HEK293 (cell line): Measurements from ENCODE around the gene DLX3.

Experiments used
- CTCF ChIA-PET: fragments of 350-600 bp; formaldehyde crosslinking; extraction: SDS; loops from one replicate; lab custom pipeline; 2021; ENCODE audit warnings: antibody characterized with exemption; lab: Yijun Ruan, JAX
- POLR2A ChIA-PET: fragments of 300-600 bp; formaldehyde crosslinking; extraction: SDS; loops from one replicate; lab custom pipeline; 2020; ENCODE audit warnings: antibody characterized with exemption, inconsistent platforms; lab: Yijun Ruan, JAX
- H3K27ac ChIP-seq: fragments of 200-500 bp; sonication (Bioruptor generic); 2 replicates; pipeline ENCODE4 v1.5.1; 2014; ENCODE audit warnings: low read depth, low read length, control low read depth, inconsistent platforms; ENCODE audit errors: extremely low read depth
- H3K36me3 ChIP-seq, 2 experiments: fragments of 200-500 bp in 1 of 2; sonication (Bioruptor generic) in 1 of 2; 1 replicate in 1 of 2; 2 replicates in 1 of 2; pipeline ENCODE4 v1.5.1; 2014 to 2017; ENCODE audit warnings: inconsistent platforms in 2 of 2, low read length in 2 of 2; ENCODE audit not compliant: control insufficient read depth in 2 of 2, insufficient read depth in 1 of 2
- H3K4me1 ChIP-seq: fragments of 200-500 bp; sonication (Bioruptor generic); 2 replicates; pipeline ENCODE4 v1.5.1; 2014; ENCODE audit warnings: mild to moderate bottlenecking, low read length, inconsistent platforms; ENCODE audit not compliant: control insufficient read depth, insufficient read depth
- H3K4me3 ChIP-seq: 2 replicates; pipeline ENCODE4 v1.5.1; 2011; ENCODE audit warnings: low read depth, mild to moderate bottlenecking, control low read depth, low read length, moderate library complexity
- H3K9me3 ChIP-seq: fragments of 200-500 bp; sonication (Bioruptor generic); 2 replicates; pipeline ENCODE4 v1.5.1; 2014; ENCODE audit warnings: low read depth, low read length, inconsistent platforms; ENCODE audit not compliant: control insufficient read depth, insufficient read depth
- GLIS2 ChIP-seq: fragments of 450-650 bp; formaldehyde crosslinking; IDR thresholded peaks from 2 replicates; pipeline ENCODE4 v1.5.1; 2016; ENCODE audit warnings: missing biosample characterization, missing genetic modification characterization
- MZF1 ChIP-seq: fragments of 450-650 bp; formaldehyde crosslinking; IDR thresholded peaks from 2 replicates; pipeline ENCODE4 v1.5.1; 2017; ENCODE audit warnings: missing biosample characterization, missing genetic modification characterization, borderline replicate concordance
- OVOL3 ChIP-seq: fragments of 450-650 bp; formaldehyde crosslinking; IDR thresholded peaks from 2 replicates; pipeline ENCODE4 v1.5.1; 2016; ENCODE audit warnings: missing biosample characterization, missing genetic modification characterization
- SP2 ChIP-seq: fragments of 450-650 bp; formaldehyde crosslinking; IDR thresholded peaks from 2 replicates; pipeline ENCODE4 v1.5.1; 2016; ENCODE audit warnings: missing biosample characterization, missing genetic modification characterization
- ZBTB1 ChIP-seq: fragments of 450-650 bp; formaldehyde crosslinking; IDR thresholded peaks from 2 replicates; pipeline ENCODE4 v1.5.1; 2016; ENCODE audit warnings: missing biosample characterization, missing genetic modification characterization
- ZBTB20 ChIP-seq: fragments of 450-650 bp; formaldehyde crosslinking; IDR thresholded peaks from 2 replicates; pipeline ENCODE4 v1.5.1; 2016; ENCODE audit warnings: missing biosample characterization, missing genetic modification characterization
- ZNF16 ChIP-seq: fragments of 450-650 bp; formaldehyde crosslinking; IDR thresholded peaks from 2 replicates; pipeline ENCODE4 v1.5.1; 2016; ENCODE audit warnings: low read depth, missing biosample characterization, missing genetic modification characterization
- ZNF19 ChIP-seq: fragments of 450-650 bp; formaldehyde crosslinking; IDR thresholded peaks from 2 replicates; pipeline ENCODE4; 2016; ENCODE audit warnings: missing biosample characterization, missing genetic modification characterization, low read depth
- ZNF292 ChIP-seq: fragments of 450-650 bp; formaldehyde crosslinking; IDR thresholded peaks from 2 replicates; pipeline ENCODE4 v1.5.1; 2016; ENCODE audit warnings: low read depth, missing biosample characterization, missing genetic modification characterization, borderline replicate concordance
- ZNF560 ChIP-seq: fragments of 450-650 bp; formaldehyde crosslinking; IDR thresholded peaks from 2 replicates; pipeline ENCODE4 v1.5.1; 2017; ENCODE audit warnings: missing biosample characterization, missing genetic modification characterization, borderline replicate concordance
- ZSCAN16 ChIP-seq: fragments of 450-650 bp; formaldehyde crosslinking; IDR thresholded peaks from 2 replicates; pipeline ENCODE4 v1.5.1; 2016; ENCODE audit warnings: missing biosample characterization, missing genetic modification characterization
- ZSCAN5A ChIP-seq: fragments of 450-650 bp; formaldehyde crosslinking; IDR thresholded peaks from 2 replicates; pipeline ENCODE4 v1.5.1; 2016; ENCODE audit warnings: missing biosample characterization, missing genetic modification characterization
- TF ChIP-seq, protein P1 (sequence below): fragments of 450-650 bp; IDR thresholded peaks from 2 replicates; pipeline ENCODE4 v1.5.1; 2018; ENCODE audit warnings: missing biosample characterization, missing genetic modification characterization
- TF ChIP-seq, protein P2 (sequence below): fragments of 450-650 bp; formaldehyde crosslinking; conservative IDR thresholded peaks from 2 replicates; pipeline ENCODE4 v1.5.1; 2016; ENCODE audit warnings: low read depth, missing biosample characterization, missing genetic modification characterization
- TF ChIP-seq, protein P3 (sequence below): fragments of 450-650 bp; formaldehyde crosslinking; IDR thresholded peaks from 2 replicates; pipeline ENCODE4 v1.5.1; 2016; ENCODE audit warnings: missing biosample characterization, missing genetic modification characterization
- TF ChIP-seq, protein P4 (sequence below): fragments of 450-650 bp; formaldehyde crosslinking; IDR thresholded peaks from 2 replicates; pipeline ENCODE4 v1.5.1; 2016; ENCODE audit warnings: missing biosample characterization, missing genetic modification characterization
- TF ChIP-seq, protein P5 (sequence below): fragments of 450-650 bp; formaldehyde crosslinking; IDR thresholded peaks from 2 replicates; pipeline ENCODE4 v1.5.1; 2016; ENCODE audit warnings: missing biosample characterization, missing genetic modification characterization

DLX3 gene

DNA sequence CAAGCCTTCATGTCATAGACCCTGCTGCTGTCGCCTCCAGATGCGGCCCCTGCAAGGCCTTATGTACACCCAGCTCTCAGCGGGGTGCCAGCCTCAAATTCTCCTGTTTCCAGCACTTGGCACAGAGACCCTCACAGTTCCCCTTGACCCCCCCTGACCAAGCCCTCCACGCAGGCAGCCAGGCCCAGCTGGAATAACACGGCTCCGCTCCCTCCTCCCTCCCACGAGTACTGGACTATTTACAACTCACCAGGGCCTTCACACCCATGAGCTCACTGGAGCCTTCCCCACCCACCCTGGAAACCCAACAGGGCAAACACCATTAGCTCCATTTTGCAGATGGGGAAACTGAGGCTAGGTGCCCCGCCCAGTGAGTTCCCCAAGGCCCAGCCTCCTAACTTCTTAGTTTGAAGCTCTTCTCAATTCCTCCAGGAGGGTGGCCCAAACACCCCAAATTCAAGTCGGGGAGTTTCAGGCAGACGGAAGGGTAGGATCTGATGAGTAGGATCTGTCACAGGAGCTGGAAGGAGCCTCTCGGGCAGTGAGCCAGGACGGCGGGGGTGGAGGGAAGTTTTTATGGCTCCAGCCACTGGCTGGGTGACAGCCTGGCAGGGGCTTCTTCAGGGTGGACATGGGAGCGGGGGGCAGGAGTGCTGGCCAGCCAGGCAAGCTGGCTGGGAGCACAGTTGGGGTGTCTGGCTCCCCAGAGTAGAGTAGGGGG is 43.5 kb downstream of the DLX3 start (continued):
- TF ChIP-seq, protein P1, sequence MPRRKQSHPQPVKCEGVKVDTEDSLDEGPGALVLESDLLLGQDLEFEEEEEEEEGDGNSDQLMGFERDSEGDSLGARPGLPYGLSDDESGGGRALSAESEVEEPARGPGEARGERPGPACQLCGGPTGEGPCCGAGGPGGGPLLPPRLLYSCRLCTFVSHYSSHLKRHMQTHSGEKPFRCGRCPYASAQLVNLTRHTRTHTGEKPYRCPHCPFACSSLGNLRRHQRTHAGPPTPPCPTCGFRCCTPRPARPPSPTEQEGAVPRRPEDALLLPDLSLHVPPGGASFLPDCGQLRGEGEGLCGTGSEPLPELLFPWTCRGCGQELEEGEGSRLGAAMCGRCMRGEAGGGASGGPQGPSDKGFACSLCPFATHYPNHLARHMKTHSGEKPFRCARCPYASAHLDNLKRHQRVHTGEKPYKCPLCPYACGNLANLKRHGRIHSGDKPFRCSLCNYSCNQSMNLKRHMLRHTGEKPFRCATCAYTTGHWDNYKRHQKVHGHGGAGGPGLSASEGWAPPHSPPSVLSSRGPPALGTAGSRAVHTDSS (tag by site-specific recombination), result no peak
- no peak for TF ChIP-seq SP2 (tag by site-specific recombination)
- TF ChIP-seq, protein P2, sequence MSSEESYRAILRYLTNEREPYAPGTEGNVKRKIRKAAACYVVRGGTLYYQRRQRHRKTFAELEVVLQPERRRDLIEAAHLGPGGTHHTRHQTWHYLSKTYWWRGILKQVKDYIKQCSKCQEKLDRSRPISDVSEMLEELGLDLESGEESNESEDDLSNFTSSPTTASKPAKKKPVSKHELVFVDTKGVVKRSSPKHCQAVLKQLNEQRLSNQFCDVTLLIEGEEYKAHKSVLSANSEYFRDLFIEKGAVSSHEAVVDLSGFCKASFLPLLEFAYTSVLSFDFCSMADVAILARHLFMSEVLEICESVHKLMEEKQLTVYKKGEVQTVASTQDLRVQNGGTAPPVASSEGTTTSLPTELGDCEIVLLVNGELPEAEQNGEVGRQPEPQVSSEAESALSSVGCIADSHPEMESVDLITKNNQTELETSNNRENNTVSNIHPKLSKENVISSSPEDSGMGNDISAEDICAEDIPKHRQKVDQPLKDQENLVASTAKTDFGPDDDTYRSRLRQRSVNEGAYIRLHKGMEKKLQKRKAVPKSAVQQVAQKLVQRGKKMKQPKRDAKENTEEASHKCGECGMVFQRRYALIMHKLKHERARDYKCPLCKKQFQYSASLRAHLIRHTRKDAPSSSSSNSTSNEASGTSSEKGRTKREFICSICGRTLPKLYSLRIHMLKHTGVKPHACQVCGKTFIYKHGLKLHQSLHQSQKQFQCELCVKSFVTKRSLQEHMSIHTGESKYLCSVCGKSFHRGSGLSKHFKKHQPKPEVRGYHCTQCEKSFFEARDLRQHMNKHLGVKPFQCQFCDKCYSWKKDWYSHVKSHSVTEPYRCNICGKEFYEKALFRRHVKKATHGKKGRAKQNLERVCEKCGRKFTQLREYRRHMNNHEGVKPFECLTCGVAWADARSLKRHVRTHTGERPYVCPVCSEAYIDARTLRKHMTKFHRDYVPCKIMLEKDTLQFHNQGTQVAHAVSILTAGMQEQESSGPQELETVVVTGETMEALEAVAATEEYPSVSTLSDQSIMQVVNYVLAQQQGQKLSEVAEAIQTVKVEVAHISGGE (tag by site-specific recombination), result no peak
- TF ChIP-seq ZNF560 (tag by site-specific recombination), result no peak
- no peak for TF ChIP-seq ZNF19 (tag by site-specific recombination)
- TF ChIP-seq, protein P3, sequence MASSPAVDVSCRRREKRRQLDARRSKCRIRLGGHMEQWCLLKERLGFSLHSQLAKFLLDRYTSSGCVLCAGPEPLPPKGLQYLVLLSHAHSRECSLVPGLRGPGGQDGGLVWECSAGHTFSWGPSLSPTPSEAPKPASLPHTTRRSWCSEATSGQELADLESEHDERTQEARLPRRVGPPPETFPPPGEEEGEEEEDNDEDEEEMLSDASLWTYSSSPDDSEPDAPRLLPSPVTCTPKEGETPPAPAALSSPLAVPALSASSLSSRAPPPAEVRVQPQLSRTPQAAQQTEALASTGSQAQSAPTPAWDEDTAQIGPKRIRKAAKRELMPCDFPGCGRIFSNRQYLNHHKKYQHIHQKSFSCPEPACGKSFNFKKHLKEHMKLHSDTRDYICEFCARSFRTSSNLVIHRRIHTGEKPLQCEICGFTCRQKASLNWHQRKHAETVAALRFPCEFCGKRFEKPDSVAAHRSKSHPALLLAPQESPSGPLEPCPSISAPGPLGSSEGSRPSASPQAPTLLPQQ, result no peak

GRCh38 chr17:49949634-49950033 is 45.4 kb downstream of the DLX3 start:
- CTCF ChIA-PET, result interaction anchor here (1.3 kb wide), 1 partner anchor 22 kb away, joined by 3 read pairs; no protein-coding TSS in a partner anchor
- POLR2A ChIA-PET, result no interaction called here

GRCh38 chr17:49946964-49947584 is 48.0 kb downstream of the DLX3 start:
- H3K9me3 ChIP-seq, result no peaks in the 10 kb centered on the region
- CTCF ChIA-PET, result no interaction called here
- H3K27ac ChIP-seq, result no peak overlapping the region
- no peaks in the 10 kb centered on the region for H3K36me3 ChIP-seq
- no peak overlapping the region for H3K4me3 ChIP-seq
- TF ChIP-seq ZSCAN5A (tag by site-specific recombination) (no peak), OVOL3 (tag by site-specific recombination) (no peak), ZSCAN16 (tag by site-specific recombination) (no peak), ZBTB20 (tag by site-specific recombination) (no peak), GLIS2 (tag by site-specific recombination) (peak; percentile 14; the same call in 1 of the 2 replicates)
- TF ChIP-seq, protein P4, sequence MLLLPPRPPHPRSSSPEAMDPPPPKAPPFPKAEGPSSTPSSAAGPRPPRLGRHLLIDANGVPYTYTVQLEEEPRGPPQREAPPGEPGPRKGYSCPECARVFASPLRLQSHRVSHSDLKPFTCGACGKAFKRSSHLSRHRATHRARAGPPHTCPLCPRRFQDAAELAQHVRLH (tag by site-specific recombination), result no peak
- TF ChIP-seq, all 188 proteins: peak for 1
- H3K4me1 ChIP-seq, result no peaks in the 10 kb centered on the region
- POLR2A ChIA-PET, result no interaction called here

More at GRCh38 chr17:49949634-49950033, 45.4 kb downstream of the DLX3 start:
- H3K9me3 ChIP-seq, result no peaks in the 10 kb centered on the region
- H3K36me3 ChIP-seq, result no peaks in the 10 kb centered on the region
- no peaks in the 10 kb centered on the region for H3K4me1 ChIP-seq
- H3K4me3 ChIP-seq, result no peak overlapping the region
- H3K27ac ChIP-seq, result no peak overlapping the region
- TF ChIP-seq ZNF16 (tag by site-specific recombination) (peak; percentile 87), MZF1 (tag by site-specific recombination) (no peak), ZBTB1 (no peak), ZNF292 (tag by site-specific recombination) (no peak)
- TF ChIP-seq, protein P5, sequence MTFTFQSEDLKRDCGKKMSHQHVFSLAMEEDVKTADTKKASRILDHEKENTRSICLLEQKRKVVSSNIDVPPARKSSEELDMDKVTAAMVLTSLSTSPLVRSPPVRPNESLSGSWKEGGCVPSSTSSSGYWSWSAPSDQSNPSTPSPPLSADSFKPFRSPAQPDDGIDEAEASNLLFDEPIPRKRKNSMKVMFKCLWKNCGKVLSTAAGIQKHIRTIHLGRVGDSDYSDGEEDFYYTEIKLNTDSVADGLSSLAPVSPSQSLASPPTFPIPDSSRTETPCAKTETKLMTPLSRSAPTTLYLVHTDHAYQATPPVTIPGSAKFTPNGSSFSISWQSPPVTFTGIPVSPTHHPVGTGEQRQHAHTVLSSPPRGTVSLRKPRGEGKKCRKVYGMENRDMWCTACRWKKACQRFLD (tag by site-specific recombination), result no peak
